Activated naive CD8-positive, alpha-beta T cell treated with anti-CD3 and anti-CD28 coated beads, Interleukin-2, amount 10 ng/mL, durations not matched to agents 7 days and 5 days (primary cell): ENCODE measurements around the gene CYB561D2. TPM values are rescaled to one million over a fixed set of nuclear protein-coding genes. Genes with fewer than 3 reads are reported as not detected.

Source experiments
- ATAC-seq: fragments of 150-1000 bp; cut with Tn5 transposase; one replicate; pipeline ENCODE4 v1.10.0; 2021; ENCODE audit warnings: low read depth, moderate library complexity
- POLR2A ChIA-PET: fragments of 350-600 bp; sonication (Branson Sonifier 250); formaldehyde crosslinking; loops from one replicate; lab custom pipeline; 2021; ENCODE audit warnings: antibody characterized with exemption; lab: Charles Lee
- DNase-seq: peaks from one replicate; pipeline ENCODE4 v3.0.0; 2021
- H3K27ac Mint-ChIP-seq: one replicate; pipeline ENCODE4 v1.8.0; 2022; ENCODE audit warnings: mild to moderate bottlenecking, mixed read lengths
- H3K27me3 Mint-ChIP-seq: one replicate; pipeline ENCODE4 v1.8.0; 2022; ENCODE audit warnings: mild to moderate bottlenecking, moderate library complexity, mixed read lengths
- H3K36me3 Mint-ChIP-seq: one replicate; pipeline ENCODE4 v1.8.0; 2021; ENCODE audit warnings: mild to moderate bottlenecking, mixed read lengths
- H3K4me1 Mint-ChIP-seq: one replicate; pipeline ENCODE4 v1.8.0; 2021; ENCODE audit warnings: mixed read lengths
- H3K4me3 Mint-ChIP-seq: one replicate; pipeline ENCODE4 v1.8.0; 2022; ENCODE audit warnings: mild to moderate bottlenecking, moderate library complexity, mixed read lengths
- H3K9me3 Mint-ChIP-seq: one replicate; pipeline ENCODE4 v1.8.0; 2021; ENCODE audit warnings: mixed read lengths
- total RNA-seq, 2 experiments: library from RNA; stranded (reverse); gene quantifications; one replicate each; pipeline ENCODE4 v1.2.3, GENCODE V29; 2021

Gene CYB561D2
- total RNA-seq, 2 experiments from 2014 or later: 35.0 to 38.9 TPM

DNA sequence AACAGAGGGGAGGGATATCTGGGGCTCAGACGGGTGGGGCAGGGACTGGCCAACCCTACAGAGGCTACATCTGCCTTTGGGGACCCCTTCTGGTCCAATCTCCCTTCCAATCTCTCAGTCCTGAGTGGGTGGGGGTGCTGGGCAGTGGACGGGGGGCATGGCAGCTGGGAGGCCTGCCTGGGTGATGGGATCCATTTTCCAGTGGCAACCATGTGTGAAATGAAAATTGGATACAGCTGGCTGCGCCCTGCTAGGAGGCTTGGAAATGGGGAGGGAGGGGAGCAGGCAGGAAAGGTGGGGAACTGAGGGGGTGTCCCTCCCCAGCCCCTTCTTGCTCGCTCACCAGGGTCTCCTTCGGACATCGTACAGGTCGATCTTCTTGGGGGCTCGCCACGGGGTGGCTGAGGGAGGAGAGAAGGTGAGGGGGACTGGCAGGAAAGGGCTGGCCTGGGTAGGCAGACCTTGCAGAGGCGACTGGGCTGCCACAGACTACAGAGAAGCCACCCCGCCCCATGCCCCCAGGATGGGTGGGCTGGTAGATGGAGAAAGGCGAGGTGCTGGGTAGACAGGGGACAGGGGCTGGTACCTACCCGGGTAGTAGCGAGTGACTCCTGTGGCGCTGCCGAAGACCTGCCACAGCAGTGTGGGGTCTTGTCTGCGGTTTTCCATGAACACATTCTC, 29.9 kb downstream of the CYB561D2 start:
- no peak overlapping the region for H3K27ac Mint-ChIP-seq
- ATAC-seq (no peak), DNase-seq (no peak)
- H3K4me3 Mint-ChIP-seq: no peak overlapping the region
- no peaks in the 10 kb centered on the region for H3K4me1 Mint-ChIP-seq
- H3K9me3 Mint-ChIP-seq: no peaks in the 10 kb centered on the region
- peaks cover under 1% of the 10 kb centered on the region for H3K27me3 Mint-ChIP-seq
- POLR2A ChIA-PET: no interaction called here
- no peaks in the 10 kb centered on the region for H3K36me3 Mint-ChIP-seq

- no peak overlapping the region for H3K27ac Mint-ChIP-seq
- H3K36me3 Mint-ChIP-seq: no peaks in the 10 kb centered on the region
- H3K27me3 Mint-ChIP-seq: peaks cover 2% of the 10 kb centered on the region
- H3K9me3 Mint-ChIP-seq: no peaks in the 10 kb centered on the region
- no peaks in the 10 kb centered on the region for H3K4me1 Mint-ChIP-seq
- POLR2A ChIA-PET: no interaction called here
- DNase-seq (no peak), ATAC-seq (no peak)
- no peak overlapping the region for H3K4me3 Mint-ChIP-seq
Measured at GRCh38 chr3:50381383-50381782, 30.7 kb downstream of the CYB561D2 start.

DNA sequence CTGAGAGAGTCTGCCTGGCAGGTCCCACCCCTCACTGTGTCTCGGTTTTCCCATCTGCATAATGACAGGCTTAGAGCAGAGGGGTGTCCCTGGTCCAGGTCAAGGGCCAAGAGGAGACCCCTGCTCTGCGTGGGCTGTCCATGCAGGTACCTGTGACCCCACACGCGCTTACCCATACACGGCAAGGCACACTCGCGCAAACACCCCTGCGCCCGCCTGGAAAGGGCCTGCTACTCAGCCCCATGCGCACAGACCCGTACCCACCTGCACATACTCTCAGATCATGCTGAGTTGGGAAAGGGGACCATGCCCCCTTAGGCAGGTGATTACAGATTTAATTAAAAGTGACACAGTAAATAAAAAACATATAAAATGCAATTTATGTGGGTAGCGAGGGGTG, 32.1 kb downstream of the CYB561D2 start:
- no peak for ATAC-seq
- no peaks in the 10 kb centered on the region for H3K36me3 Mint-ChIP-seq
- H3K4me3 Mint-ChIP-seq: no peak overlapping the region
- H3K9me3 Mint-ChIP-seq: no peaks in the 10 kb centered on the region
- H3K4me1 Mint-ChIP-seq: no peaks in the 10 kb centered on the region
- no peak for DNase-seq
- POLR2A ChIA-PET: no interaction called here
- H3K27me3 Mint-ChIP-seq: peaks cover 2% of the 10 kb centered on the region
- no peak overlapping the region for H3K27ac Mint-ChIP-seq

- no peak overlapping the region for H3K27ac Mint-ChIP-seq
- no peak overlapping the region for H3K4me3 Mint-ChIP-seq
- H3K27me3 Mint-ChIP-seq: peaks cover 2% of the 10 kb centered on the region
- H3K4me1 Mint-ChIP-seq: no peaks in the 10 kb centered on the region
- ATAC-seq (no peak), DNase-seq (no peak)
- no peaks in the 10 kb centered on the region for H3K9me3 Mint-ChIP-seq
- POLR2A ChIA-PET: no interaction called here
- no peaks in the 10 kb centered on the region for H3K36me3 Mint-ChIP-seq
Measured at GRCh38 chr3:50383750-50384149, 33.1 kb downstream of the CYB561D2 start.

DNA sequence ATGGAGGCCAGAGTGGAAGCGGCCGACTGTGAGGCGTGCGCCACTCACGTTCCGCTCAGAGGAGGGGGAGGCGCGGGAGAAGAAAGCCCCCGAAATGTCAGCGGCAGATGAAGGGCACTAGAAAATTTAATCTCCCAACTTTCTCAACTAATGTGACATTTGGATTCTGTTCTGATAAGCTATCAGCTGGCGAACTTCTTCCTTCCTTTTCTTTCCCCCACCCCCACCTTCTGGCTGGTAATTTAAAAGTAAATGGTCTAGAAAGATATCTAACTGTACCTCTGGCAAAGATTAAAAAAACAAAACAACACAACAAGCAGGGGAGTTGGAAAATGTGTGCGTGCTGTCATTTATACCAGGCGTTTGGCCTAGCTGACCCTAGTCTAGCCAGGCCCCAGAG, 35.1 kb downstream of the CYB561D2 start:
- no peak overlapping the region for H3K4me3 Mint-ChIP-seq
- peaks cover 2% of the 10 kb centered on the region for H3K27me3 Mint-ChIP-seq
- POLR2A ChIA-PET: no interaction called here
- ATAC-seq (no peak), DNase-seq (no peak)
- H3K9me3 Mint-ChIP-seq: no peaks in the 10 kb centered on the region
- H3K27ac Mint-ChIP-seq: no peak overlapping the region
- H3K36me3 Mint-ChIP-seq: no peaks in the 10 kb centered on the region
- peaks cover 2% of the 10 kb centered on the region for H3K4me1 Mint-ChIP-seq

DNA sequence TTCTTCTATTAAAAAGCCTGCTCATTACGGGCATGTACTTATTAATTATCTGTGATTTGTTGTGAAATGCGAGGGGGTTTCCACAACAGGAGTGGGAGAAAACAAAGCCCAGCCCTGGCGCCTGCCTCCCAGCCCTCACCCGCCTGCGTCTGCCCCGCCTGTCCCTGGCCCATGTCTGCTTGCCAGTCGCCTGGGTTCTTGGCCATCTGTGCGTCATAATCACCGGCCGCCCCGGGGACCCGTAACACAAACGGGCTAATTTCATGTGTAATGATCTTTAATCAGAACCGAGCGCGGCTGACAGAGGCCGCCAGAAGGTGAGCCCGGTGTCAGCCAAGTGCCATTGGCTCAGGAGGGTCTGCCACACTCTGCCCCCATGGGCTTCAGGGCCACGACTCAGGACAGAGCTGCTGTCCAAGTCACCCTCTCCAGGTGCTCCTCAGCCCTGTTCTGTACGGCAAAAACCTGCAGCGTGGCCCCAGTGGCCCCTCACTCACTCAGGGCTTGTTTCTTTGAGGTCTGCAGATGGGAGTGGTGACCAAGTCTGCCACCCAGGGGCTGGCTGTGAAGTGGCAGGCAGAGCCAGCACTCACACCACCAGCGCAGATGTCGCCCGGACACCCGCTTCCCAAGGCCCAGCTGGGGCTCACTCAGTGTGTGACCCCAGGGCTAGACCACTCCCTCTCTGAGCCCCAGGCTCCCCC, 37.5 kb downstream of the CYB561D2 start:
- ATAC-seq: no peak

GRCh38 chr3:50388720-50389413, 38.2 kb downstream of the CYB561D2 start:
- H3K4me1 Mint-ChIP-seq: peaks cover 10% of the 10 kb centered on the region
- POLR2A ChIA-PET: no interaction called here
- H3K27me3 Mint-ChIP-seq: peaks cover 2% of the 10 kb centered on the region
- no peak overlapping the region for H3K27ac Mint-ChIP-seq
- no peaks in the 10 kb centered on the region for H3K36me3 Mint-ChIP-seq
- ATAC-seq: no peak
- no peaks in the 10 kb centered on the region for H3K9me3 Mint-ChIP-seq
- no peak for DNase-seq
- no peak overlapping the region for H3K4me3 Mint-ChIP-seq

More for the DNA sequence above, 37.5 kb downstream of the CYB561D2 start:
- no peak for DNase-seq
- Mint-ChIP-seq H3K27me3 (peaks cover 2% of the 10 kb centered on the region), H3K9me3 (no peaks in the 10 kb centered on the region), H3K27ac (no peak overlapping the region), H3K4me3 (no peak overlapping the region), H3K36me3 (no peaks in the 10 kb centered on the region), H3K4me1 (peaks cover 10% of the 10 kb centered on the region)
- POLR2A ChIA-PET: no interaction called here

GRCh38 chr3:50389414-50389767, 38.7 kb downstream of the CYB561D2 start:
- H3K9me3 Mint-ChIP-seq: no peaks in the 10 kb centered on the region
- no peak for DNase-seq
- H3K27ac Mint-ChIP-seq: no peak overlapping the region
- peaks cover 10% of the 10 kb centered on the region for H3K4me1 Mint-ChIP-seq
- peaks cover 2% of the 10 kb centered on the region for H3K27me3 Mint-ChIP-seq
- H3K36me3 Mint-ChIP-seq: no peaks in the 10 kb centered on the region
- POLR2A ChIA-PET: no interaction called here
- no peak for ATAC-seq
- no peak overlapping the region for H3K4me3 Mint-ChIP-seq

DNA sequence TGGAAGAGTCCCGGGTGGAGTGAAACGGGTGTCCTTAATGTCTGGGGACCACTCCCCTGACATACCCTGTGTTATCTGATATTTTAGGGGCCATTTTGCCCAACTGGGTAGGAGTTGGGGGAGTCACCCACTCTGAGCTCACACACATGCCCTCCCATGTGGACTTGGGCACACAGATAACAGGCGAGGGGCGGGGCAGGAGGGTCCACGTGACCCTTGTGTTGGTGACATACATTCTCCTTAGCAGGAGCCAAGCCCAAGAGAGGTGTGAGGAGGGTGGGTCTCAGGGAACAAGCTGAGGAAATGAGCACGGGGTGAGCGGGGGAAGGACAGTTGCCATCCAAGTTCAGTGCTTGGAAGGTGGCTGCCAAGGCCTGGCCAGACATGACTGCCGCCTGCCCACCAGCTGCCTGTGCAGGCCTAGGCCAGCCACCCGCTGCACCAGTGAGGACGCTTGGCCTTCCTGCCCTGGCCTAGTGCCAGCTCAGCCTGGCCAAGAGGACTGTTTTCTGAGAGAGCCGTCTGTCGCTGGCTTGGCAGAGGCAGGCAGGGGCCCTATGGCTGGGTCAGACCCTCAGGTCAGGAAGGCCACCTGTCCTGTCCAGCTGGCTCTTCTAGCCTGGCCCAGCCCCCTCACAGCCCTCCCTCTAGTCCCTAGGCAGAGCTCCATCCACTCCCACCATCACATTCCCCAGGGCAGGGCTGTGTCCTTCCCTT, 40.0 kb downstream of the CYB561D2 start:
- Mint-ChIP-seq H3K9me3 (no peaks in the 10 kb centered on the region), H3K27me3 (peaks cover under 1% of the 10 kb centered on the region), H3K4me3 (no peak overlapping the region), H3K4me1 (peaks cover 10% of the 10 kb centered on the region), H3K36me3 (no peaks in the 10 kb centered on the region), H3K27ac (no peak overlapping the region)
- DNase-seq (no peak), ATAC-seq (no peak)
- POLR2A ChIA-PET: interaction anchor here (0.6 kb wide), 1 partner anchor 1485 kb away, joined by 3 read pairs; no protein-coding TSS in a partner anchor

DNA sequence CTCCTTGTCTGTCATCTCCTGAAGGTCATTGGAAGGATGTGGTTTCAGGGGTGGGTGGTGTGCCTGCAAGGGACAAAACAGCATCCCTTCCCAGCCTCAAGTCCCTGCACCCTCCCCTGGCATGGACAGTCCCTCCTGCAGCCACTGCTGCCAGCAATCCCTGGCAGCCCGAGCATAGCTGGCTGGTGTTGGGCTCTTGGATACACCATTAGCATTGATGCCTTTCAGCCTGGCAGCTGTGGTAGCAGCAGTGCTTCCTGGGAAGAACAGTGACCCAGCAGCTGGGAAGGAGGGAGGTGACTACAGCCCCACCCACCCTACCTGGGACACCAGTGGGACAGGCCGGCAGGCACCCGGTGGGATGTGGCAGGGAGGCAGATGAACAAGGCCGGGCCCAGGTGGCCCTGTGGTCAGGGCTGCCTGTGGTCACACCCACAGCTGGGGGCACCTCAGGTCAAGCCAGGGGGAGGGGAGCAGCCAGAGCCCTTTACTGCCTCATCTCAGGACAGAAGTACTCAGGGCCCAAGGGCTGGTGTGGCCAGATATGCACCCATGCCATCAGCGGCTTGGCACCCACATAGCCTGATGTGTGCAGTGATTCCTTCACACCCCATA, 41.5 kb downstream of the CYB561D2 start:
- H3K9me3 Mint-ChIP-seq: no peaks in the 10 kb centered on the region
- H3K36me3 Mint-ChIP-seq: no peaks in the 10 kb centered on the region
- no peaks in the 10 kb centered on the region for H3K27me3 Mint-ChIP-seq
- POLR2A ChIA-PET: no interaction called here
- DNase-seq: no peak
- H3K4me3 Mint-ChIP-seq: no peak overlapping the region
- H3K27ac Mint-ChIP-seq: no peak overlapping the region
- peaks cover 10% of the 10 kb centered on the region for H3K4me1 Mint-ChIP-seq
- no peak for ATAC-seq

- ATAC-seq (no peak), DNase-seq (no peak)
- H3K9me3 Mint-ChIP-seq: no peaks in the 10 kb centered on the region
- no peaks in the 10 kb centered on the region for H3K36me3 Mint-ChIP-seq
- no peak overlapping the region for H3K4me3 Mint-ChIP-seq
- no peaks in the 10 kb centered on the region for H3K27me3 Mint-ChIP-seq
- H3K27ac Mint-ChIP-seq: no peak overlapping the region
- peaks cover 10% of the 10 kb centered on the region for H3K4me1 Mint-ChIP-seq
- POLR2A ChIA-PET: no interaction called here
Measured at GRCh38 chr3:50393061-50393460, 42.4 kb downstream of the CYB561D2 start.

GRCh38 chr3:50395070-50395860, 44.6 kb downstream of the CYB561D2 start:
- H3K27ac Mint-ChIP-seq: no peak overlapping the region
- DNase-seq: no peak
- peaks cover 17% of the 10 kb centered on the region for H3K4me1 Mint-ChIP-seq
- POLR2A ChIA-PET: no interaction called here
- ATAC-seq: no peak
- no peaks in the 10 kb centered on the region for H3K36me3 Mint-ChIP-seq
- no peak overlapping the region for H3K4me3 Mint-ChIP-seq
- H3K27me3 Mint-ChIP-seq: no peaks in the 10 kb centered on the region
- no peaks in the 10 kb centered on the region for H3K9me3 Mint-ChIP-seq
